Loucy (cell line): ENCODE results near the gene SCAMP2.

Source experiments
- EZH2phosphoT487 ChIP-seq: fragments of 200-600 bp; IDR thresholded peaks from 2 replicates; pipeline ENCODE4 v1.6.1; 2018; ENCODE audit warnings: antibody characterized with exemption, mild to moderate bottlenecking, moderate library complexity, borderline replicate concordance
- TF ChIP-seq, protein P1 (sequence below): fragments of 200-600 bp; sonication (generic); conservative IDR thresholded peaks from 2 replicates; pipeline ENCODE4 v1.5.1; 2014; ENCODE audit warnings: mild to moderate bottlenecking, antibody characterized with exemption, low read length

GRCh38 chr15:74812533-74812932 is 60.6 kb downstream of the SCAMP2 start, which contains the start of gene LMAN1L:
- TF ChIP-seq, protein P1, sequence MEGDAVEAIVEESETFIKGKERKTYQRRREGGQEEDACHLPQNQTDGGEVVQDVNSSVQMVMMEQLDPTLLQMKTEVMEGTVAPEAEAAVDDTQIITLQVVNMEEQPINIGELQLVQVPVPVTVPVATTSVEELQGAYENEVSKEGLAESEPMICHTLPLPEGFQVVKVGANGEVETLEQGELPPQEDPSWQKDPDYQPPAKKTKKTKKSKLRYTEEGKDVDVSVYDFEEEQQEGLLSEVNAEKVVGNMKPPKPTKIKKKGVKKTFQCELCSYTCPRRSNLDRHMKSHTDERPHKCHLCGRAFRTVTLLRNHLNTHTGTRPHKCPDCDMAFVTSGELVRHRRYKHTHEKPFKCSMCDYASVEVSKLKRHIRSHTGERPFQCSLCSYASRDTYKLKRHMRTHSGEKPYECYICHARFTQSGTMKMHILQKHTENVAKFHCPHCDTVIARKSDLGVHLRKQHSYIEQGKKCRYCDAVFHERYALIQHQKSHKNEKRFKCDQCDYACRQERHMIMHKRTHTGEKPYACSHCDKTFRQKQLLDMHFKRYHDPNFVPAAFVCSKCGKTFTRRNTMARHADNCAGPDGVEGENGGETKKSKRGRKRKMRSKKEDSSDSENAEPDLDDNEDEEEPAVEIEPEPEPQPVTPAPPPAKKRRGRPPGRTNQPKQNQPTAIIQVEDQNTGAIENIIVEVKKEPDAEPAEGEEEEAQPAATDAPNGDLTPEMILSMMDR, result no peak
- TF ChIP-seq EZH2phosphoT487, result no peak
